Measurements from ENCODE around the gene NEIL3.

GRCh38 chr4:177271091-177271490 lies 38.6 kb upstream of the NEIL3 start:
- no peak for TF ChIP-seq CTCF (IDR thresholded peaks at IDR 0.05)
- no peak for TF ChIP-seq EP300 (IDR thresholded peaks at IDR 0.05; ENCODE audit: low read depth)
- no peak for TF ChIP-seq POLR2A (IDR thresholded peaks at IDR 0.05)
- TF ChIP-seq POLR2AphosphoS5 (IDR thresholded peaks at IDR 0.05): no peak

All from transverse colon (tissue), 4 donors.